Measurements from ENCODE around the gene NRG2.

DNA sequence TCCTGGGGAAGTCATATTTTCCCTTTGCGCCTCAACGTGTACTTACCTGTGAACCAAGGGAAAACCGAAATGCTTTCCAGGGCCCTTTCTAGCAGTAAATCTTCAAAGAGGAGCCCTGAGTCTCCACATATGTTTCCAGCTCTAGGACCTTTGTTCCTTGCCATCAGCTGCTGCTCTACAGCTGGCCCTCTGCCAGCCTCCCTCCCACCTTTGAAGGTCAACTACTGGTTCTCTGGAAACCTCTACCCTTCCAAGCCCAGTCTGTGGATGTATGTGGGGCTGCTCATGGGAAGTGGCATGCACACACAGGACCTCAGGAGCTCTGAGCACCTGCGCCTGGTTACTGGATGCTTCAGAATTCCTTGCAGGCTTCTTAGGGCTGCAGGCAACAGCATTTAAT lies 130.3 kb downstream of the NRG2 start:
- TF ChIP-seq, protein P1, sequence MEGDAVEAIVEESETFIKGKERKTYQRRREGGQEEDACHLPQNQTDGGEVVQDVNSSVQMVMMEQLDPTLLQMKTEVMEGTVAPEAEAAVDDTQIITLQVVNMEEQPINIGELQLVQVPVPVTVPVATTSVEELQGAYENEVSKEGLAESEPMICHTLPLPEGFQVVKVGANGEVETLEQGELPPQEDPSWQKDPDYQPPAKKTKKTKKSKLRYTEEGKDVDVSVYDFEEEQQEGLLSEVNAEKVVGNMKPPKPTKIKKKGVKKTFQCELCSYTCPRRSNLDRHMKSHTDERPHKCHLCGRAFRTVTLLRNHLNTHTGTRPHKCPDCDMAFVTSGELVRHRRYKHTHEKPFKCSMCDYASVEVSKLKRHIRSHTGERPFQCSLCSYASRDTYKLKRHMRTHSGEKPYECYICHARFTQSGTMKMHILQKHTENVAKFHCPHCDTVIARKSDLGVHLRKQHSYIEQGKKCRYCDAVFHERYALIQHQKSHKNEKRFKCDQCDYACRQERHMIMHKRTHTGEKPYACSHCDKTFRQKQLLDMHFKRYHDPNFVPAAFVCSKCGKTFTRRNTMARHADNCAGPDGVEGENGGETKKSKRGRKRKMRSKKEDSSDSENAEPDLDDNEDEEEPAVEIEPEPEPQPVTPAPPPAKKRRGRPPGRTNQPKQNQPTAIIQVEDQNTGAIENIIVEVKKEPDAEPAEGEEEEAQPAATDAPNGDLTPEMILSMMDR (IDR thresholded peaks at IDR 0.05; ENCODE audit: insufficient read depth, low read length), result no peak
- TF ChIP-seq, protein P2, sequence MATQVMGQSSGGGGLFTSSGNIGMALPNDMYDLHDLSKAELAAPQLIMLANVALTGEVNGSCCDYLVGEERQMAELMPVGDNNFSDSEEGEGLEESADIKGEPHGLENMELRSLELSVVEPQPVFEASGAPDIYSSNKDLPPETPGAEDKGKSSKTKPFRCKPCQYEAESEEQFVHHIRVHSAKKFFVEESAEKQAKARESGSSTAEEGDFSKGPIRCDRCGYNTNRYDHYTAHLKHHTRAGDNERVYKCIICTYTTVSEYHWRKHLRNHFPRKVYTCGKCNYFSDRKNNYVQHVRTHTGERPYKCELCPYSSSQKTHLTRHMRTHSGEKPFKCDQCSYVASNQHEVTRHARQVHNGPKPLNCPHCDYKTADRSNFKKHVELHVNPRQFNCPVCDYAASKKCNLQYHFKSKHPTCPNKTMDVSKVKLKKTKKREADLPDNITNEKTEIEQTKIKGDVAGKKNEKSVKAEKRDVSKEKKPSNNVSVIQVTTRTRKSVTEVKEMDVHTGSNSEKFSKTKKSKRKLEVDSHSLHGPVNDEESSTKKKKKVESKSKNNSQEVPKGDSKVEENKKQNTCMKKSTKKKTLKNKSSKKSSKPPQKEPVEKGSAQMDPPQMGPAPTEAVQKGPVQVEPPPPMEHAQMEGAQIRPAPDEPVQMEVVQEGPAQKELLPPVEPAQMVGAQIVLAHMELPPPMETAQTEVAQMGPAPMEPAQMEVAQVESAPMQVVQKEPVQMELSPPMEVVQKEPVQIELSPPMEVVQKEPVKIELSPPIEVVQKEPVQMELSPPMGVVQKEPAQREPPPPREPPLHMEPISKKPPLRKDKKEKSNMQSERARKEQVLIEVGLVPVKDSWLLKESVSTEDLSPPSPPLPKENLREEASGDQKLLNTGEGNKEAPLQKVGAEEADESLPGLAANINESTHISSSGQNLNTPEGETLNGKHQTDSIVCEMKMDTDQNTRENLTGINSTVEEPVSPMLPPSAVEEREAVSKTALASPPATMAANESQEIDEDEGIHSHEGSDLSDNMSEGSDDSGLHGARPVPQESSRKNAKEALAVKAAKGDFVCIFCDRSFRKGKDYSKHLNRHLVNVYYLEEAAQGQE (IDR thresholded peaks at IDR 0.05; ENCODE audit: insufficient replicate concordance, low read depth), result no peak
- no peak for TF ChIP-seq POLR2AphosphoS5 (IDR thresholded peaks at IDR 0.05; ENCODE audit: low read depth)
- TF ChIP-seq SPI1 (IDR thresholded peaks at IDR 0.05; ENCODE audit: borderline replicate concordance, low read depth), result no peak
- no peak for TF ChIP-seq GABPA (IDR thresholded peaks at IDR 0.05; ENCODE audit: low read depth)

Data from HL-60 (cell line).